HT1080 (cell line): Measurements from ENCODE around the gene JPH3. TPM values are rescaled to one million over a fixed set of nuclear protein-coding genes. Genes with fewer than 3 reads are reported as not detected.

ENCODE experiments used
- DNase-seq: peaks from one replicate; pipeline ENCODE4 v3.0.0-alpha.2; 2015; ENCODE audit warnings: low read depth
- total RNA-seq: library from RNA; depleted of rRNA; stranded (reverse); fragments of >200 nt; shearing (Covaris generic); gene quantifications from 2 replicates; pipeline ENCODE4 v1.2.3, GENCODE V29; 2014

Gene JPH3
- total RNA-seq, 1 experiment from 2014 or later: not detected

DNA sequence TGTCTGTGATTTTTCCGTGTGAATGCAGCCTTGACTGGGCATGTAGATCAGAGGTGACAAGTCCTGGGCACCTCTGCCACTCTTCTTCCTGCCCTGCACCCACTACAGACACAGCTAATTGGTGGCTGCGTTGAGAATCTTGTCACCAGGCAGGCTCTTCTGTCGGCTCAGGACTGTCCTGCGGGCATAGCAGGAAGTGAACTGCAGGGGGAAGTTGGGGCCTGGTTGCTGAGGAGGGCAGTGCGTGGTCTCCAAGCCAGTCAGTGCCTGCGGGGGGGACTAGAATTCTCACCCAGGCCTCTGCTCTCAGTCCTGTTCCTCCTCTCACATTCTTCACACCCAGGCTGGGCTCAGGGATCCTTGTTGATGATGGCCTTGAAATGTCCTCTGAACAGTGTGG, 50.5 kb downstream of the JPH3 start:
- DNase-seq: no peak

DNA sequence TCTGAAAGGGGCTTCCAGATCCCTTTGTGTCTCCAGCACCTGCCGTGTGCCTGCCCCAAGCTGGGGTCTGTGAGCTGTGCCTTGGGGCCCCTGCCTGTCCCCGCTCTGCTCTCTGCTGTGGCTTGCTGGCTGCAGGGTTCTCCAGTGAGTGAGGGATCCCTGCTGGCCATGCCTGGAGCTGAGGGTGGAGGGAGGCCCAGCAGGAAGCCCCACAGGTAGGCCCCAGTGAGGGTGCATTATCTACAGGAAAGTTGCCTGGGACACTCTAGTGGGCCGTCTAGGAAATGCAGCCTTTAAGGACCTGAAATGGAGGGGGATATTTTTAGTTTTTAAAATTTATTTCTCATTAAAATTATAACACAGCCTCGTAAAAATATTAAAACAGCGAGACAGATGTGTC, 50.9 kb downstream of the JPH3 start:
- DNase-seq: no peak

DNA sequence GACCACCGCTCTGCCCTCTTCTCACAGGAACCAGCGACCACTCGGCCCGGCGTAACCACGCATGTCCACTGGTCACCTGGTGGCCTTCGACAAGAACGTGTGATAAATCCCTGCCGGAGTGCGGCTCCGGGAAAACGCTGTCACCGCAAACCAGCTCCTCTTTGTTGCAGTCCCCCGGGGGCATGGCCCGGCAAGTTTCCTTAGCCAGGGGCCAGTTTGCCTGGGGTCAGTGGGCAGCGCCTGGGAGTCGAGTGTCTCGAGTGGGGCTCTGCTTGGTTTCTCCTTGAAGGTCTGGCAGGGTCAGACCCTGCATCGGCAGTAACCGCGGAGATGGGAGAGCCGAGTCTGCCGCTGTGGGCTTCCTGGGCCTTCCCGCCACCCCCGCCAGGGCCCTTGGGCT, 52.5 kb downstream of the JPH3 start:
- DNase-seq: no peak

DNA sequence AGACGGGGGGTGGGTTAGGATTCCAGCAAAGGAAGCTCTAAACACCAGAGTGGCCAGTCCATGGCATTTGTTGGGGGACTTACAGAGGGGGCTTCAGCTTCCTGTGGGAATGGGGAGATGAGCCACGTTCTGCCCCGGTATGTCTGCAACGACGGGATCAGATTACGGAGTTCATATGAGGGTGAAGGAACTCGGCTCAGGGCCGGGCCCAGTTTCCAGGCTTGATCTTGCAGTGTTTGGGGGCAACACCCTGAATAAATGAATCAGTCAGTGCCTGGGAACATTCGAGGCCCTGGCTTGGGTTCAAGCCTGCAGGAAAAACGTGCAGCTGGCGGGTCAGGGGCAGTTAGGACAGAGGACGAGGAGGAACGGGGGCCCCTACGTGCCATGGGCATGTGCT, 54.0 kb downstream of the JPH3 start:
- no peak for DNase-seq

DNA sequence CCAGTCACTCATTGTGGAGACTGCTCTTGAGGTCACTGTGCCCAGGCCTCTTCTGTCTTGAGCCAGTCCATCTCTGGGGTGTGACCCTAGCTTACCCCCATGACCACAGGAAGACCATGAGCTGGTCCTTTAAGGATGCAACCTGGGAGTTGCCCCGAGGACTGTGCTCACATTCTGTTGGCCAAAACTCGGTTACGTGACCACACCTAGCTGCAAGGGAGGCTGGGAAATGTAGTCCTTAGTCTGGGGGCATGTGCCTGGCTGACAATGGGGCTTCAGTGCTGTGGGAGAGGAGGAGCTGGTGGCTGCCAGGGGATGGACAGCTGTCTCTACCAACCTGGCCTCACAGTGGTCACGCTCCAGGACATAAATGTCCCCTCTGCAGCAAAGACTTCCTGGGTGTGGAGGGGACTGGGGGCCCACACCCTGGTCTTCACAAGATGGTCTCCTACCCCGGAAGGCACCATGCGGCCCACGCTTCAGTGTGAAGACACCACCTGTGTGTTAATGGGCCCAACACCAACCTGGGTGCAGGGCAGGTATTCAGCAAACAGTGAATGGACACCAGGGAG, 55.4 kb downstream of the JPH3 start:
- peak; percentile 65 for DNase-seq

DNA sequence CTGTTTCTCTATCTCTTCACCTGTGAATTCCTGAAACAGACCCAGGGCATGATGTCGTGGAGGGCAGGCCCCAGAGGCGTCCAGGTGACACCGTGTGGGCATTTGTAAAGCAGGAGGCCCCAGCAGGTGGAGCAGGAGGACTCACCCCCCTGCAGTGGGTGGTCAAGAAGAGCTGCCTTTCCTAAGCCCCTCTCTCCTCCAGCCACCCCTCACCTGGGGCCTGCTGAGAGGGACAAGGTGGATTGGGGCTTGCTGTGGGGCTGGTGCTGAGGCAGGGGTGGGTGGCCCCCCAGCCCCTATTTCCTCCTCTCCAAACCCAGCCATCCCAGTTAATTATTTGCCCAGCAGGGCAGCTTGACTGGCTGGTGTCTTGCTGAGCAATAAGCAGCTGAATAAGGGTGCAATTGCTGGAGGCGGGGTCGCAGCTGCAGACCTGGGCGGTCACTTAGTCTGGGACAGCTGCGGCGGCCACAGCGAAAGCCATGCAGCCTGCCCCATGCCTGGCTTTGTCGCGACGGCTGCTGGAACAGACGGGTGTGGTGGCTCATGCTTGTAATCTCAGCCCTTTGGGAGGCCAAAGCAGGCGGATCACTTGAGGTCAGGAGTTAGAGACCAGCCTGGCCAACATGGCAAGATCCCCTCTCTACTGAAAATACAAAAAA, 56.4 kb downstream of the JPH3 start:
- DNase-seq: no peak

DNA sequence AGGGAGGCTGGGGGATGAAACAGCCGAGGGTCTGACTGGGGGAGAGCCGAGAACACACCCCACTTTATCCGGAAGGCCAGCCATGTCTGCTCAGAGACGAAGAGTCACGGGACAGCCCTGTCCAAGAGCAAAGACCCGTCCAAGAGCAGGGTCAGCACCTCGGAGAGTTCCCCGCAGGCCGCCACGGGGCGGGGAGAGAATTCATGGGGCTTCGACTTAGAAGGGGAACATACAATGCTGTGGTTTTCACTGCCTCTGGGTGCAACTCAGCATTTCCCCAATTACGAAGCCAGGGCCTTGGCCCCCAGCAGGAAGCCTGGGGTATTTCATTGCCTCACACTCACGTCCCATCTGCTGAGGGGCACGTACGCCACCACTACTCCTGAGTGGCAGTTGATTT, 59.3 kb downstream of the JPH3 start:
- DNase-seq: peak; percentile 15

DNA sequence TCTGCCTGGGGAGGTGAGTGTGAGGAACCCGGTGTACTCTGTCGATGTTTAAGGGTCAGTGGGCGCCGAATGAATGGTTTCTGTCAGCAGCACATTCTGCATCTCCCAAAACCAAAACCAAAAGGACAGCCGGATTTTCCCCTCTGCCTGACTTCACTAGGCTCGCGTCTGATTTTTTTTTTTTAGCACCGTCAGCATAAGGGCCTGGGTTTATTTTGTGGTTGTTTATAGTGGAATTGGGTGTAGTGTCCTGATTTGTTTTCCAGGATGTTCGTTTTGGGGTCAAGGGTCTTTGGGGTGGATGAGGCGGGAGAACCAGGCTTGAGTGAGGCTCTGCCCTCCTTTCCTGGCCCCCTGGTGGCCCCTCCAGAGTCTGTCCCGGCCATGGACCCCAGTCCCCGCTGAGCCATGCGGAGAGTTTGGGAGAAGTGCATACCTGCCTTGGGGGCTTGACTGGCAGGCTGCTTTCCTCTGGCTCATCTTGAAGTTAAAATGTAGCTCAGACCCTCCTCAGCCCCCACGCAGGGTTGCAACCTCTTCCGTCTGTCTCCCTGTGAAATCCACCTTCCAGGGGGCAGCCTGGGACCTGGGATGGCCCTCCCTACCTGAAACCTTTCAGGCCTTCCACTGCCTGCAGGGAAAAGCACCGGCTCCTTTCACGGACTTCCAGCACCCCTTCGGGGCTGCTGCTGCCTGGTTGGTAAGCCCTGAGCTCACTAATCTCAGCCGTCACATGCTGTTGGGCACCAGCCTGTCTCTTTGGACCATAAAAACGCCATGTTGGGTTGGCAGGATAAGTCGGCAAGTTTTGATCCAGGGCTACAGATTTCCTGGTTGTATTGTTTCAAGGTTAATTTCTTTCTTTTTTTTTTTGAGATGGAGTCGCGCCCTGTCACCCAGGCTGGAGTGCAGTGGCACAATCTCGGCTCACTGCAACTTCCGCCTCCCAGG, 60.2 kb downstream of the JPH3 start:
- DNase-seq: no peak

DNA sequence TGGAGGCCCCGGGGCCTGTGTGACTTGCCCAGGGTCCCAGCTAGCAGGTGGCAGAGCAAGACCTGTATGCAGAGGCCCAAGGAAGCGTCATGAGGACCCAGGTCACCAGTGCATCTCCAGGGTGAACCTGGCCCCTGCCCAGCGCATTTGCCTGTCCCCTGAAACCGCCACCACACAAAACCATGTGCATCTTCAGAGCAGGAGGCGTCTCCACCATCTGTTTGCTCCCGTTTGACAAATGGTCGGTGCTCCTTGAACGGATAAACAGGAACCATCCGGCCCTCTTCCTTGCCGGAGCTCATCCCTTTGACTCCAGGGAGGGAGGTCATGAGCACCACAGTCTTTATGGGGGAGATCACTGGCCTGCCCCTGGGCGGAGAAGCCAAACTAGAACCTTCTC, 62.5 kb downstream of the JPH3 start:
- no peak for DNase-seq

DNA sequence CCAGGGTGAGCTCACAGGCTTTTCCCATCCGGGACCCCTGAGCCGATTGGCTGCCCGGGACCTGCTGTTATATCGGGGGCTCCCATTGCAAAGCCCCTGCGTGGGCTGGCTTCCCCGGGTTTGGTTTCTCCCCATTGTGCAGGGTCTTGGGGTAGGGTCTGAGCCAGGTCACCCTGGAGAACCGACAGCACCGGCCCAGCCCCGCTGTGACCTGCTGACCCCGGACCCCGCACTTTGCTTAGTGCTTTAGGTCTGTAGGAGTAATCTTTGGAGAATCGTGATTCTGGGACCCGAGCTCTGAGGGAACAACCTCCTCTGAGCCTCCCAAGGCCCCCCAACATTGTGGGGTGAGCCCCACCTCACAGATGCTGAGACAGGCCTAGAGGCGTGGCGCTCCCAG, 62.9 kb downstream of the JPH3 start:
- no peak for DNase-seq

DNA sequence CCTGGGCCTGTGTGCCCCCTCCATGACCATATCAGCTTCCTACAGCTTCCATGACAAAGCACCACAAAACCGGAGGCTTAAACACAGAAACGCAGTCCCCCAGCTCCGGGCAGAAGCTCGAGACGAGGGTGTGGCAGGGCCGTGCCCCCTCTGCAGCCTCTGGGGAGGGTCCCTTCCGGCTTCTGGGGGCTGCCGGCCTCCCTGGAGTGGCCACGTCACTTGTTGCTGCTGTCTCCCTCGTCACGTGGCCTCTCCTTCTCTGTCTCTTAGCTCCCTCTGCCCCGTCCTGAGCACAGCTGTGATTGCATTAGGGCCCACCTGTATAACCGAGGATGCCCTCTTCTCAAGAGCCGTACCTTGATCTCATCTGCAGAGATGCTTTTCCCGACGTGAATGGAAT, 64.6 kb downstream of the JPH3 start:
- no peak for DNase-seq

DNA sequence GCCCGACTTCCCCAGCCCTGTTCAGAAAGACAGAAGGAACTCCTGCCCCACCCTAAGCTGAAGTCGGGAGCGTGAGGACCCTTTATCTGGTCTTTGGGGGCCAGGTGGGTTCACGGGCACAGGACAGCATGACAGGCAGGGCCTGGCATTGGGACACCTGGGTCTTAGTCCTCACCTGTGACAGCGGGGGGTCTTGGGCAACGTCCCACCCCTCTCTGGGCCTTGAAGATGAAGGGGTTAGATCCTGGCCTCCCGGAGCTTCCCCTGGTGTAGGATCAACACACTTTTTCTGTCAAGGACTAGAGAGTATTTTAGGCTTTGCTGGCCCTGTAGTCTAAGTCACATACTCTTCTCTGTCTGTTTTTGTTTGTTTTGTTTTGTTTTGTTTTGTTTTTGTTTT, 65.1 kb downstream of the JPH3 start:
- no peak for DNase-seq

DNA sequence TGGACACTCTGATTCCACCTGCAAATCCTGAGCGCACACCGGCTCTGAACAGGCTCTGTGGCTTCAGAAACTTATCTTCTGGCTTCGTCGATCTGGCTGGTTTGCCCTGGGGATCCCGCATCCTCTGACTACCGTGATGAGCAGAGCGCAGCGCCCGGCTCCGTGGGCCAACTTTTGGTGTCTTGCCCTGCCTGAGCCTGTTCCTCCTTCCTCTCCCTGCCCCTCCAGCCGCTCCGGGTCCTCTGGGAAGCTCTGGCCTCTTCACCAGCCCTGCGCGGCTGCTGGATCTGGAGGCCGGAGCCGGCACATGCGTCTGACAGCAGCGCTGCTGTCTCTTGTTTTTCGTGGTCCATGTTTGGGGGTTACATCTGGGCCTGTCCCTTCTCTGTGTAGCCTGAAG, 65.6 kb downstream of the JPH3 start:
- DNase-seq: no peak

DNA sequence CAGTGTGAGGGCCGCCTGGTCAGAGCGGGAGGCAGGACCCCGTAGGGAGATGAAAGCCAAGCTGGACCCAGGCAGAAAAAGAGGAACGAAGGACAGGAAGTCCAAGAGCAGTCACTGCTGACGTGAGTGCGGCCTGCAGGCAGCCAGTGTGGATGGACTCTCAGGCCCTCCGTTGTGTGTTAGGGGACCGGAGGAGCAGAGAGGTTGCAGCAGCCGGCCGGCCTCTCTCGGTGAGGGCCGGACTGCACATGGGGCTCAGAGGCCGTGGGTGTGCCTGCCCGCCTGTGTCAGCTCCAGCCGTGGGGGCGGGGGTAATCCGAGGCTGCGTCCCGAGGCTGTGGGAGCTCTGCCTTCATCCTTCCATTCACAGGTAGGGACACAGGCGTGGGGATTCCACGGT, 67.4 kb downstream of the JPH3 start:
- no peak for DNase-seq

DNA sequence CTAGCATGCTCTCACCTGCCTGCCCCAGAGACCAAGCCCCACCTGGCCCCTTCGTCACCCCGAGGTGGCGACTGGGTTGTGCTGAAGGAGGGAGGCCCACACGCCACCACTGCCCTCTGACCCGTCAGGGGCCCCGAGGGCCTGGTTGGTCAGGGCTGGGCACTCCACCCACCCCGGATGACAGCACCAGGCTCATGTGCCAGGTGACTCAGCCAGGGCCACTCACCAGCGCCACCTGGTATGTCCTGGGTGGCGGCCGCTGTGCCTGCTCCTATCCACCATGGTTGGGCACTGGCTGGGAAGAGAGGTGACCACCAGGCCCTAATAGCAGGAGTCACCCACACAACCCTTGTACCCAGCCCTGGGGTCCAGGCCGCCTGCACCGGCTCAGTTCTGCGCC, 68.9 kb downstream of the JPH3 start:
- DNase-seq: no peak

DNA sequence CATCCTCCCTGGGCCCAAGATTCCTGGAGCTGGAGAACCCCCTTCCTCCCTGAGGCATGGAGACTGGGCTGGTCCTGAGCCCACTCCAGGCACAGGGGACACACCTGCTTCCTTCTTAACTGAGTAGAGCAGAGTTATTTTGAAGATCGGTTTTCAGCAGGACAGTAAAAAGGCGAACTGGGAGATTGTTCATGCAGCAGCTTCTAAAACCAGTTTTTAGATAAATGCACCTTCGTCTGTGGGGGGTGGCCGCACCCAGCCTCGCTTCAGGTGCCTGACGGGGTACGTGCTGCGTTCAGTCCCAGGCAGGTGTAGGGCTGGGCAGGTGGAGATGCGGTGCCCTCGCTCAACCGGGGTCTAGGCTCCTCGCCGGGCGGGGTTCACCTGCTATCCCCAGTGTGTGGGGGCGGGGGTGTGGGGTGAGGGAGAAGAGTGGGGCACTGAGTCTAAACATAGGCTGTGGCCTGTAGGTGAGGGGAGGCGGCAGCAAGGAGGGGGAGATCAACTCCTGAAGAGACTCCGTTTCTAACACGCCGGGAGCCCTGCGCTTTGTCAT, 69.5 kb downstream of the JPH3 start:
- DNase-seq: no peak

DNA sequence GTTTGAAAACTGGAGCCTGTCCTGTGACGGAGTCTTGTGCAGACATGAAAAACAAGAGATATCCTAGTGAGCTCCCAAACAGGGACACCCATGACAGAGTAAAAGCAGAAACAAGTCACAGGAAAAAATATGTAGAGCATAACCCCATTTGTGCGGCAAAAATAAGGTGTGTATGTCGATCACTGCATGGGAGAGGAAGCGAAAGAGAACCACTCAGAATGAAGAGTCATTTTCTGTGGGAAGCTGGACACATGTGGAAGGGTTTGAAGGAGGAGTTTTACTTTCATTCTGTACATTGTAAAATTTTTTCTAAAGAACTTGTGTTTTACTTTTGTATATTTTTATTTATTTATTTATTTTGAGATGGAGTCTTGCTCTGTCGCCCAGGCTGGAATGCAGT, 72.1 kb downstream of the JPH3 start:
- no peak for DNase-seq

DNA sequence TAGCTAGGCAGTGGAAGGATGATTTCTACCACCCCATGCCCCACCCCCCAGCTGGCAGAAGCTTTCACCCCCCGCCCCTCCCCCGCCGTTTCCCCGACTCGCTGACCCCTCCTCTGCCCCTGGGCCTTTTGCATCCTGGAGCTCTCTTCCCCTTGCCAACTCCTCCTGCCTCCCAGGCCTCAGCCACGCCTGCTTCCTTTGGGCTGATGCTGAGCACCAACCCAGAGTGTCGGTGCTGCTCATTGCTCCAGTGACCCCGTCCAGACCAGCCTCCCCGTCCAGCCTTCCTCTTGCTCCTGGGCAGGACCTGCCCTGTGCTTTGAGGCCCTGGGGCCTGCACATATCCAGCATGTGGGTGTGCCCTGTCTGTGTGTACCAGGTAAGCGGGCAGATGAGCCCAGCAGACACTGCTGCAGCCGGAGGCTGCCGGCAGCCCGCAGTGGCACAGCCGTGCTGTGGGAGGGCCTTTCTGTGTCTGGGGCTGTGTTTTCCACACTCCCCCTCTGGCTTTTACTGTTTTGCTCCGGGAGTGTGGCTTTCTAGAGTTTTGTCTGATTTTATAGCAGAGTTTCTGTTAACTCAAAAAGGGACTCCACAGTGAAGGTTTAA, 72.9 kb downstream of the JPH3 start:
- no peak for DNase-seq

DNA sequence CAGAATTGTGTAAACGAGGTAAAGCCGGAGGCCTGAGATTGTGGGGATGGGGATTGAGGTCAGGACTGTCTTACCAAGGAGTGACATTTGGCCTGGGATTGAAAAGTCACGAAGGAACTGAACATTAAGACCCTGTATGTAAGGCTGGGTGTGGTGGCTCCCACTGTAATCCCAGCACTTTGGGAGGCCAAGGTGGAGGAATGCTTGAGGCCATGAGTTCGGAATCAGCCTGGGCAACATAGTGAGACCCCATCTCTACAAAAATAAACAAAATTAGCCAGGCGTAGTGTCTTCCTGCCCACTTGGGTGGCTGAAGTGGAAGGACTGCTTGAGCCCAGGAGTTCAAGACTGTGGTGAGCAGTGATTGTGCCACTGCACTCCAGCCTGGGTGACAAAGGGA, 75.5 kb downstream of the JPH3 start:
- DNase-seq: no peak

DNA sequence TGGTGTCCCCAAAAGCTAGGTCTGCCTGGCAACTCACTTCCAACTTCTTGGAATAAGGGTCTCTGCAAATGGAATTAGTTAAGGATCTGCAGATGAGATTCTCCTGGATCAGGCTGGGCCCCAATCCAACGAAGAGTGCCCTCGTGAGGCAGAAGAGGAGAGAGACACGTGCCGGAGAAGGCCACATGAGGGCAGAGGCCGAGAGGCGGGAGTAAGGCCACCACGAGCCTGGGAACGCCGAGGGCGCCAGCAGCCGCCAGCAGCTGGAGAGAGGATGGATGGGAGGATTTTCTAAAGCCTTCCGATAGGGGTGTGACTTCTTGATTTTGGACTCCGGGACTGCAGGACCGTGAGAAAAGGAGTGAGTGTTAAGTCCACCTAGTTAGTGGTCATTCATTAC, 76.3 kb downstream of the JPH3 start:
- no peak for DNase-seq

DNA sequence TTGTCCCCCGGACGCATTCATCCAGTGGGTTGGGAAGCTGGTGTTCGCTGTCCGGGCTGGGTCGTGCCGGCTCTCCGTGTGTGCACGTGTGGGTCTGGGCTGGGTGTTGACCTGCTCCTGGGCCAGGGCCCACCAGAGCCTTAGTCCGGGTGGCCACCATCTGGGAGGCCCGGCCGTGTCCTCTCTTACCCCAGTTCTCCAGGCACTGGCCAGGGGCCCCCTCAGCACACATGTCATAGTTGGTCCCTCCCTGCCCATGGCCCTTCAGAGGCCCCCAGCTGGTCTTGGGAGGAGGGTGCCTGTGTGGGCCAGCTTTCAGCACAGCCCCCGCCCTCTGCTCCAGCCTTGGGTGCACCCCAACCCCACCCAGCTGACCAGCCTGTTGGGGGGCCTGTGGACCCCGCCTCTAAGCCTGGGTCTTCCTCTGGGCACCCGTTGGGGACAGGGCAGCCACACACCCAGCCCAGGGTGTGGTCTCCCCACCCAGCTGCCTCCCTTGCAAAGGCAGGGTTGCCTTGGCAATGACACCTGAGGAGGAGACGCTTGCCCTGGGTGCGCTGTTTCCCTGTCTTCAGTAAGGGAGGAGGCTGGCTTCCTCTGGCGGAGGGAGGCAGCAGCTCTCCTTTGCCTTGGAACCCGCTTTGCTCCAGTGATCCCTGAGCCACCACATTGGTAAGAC, 77.4 kb downstream of the JPH3 start:
- DNase-seq: no peak
